IPS-15b (cell line): ENCODE results near the gene CILP2.

Experiments
- H3K27me3 ChIP-seq: one replicate; pipeline ENCODE4 v1.6.1; 2013; ENCODE audit warnings: low read length; ENCODE audit not compliant: control insufficient read depth, insufficient read depth
- H3K36me3 ChIP-seq: one replicate; pipeline ENCODE4 v1.6.1; 2013; ENCODE audit warnings: low read length; ENCODE audit not compliant: control insufficient read depth, insufficient read depth
- H3K4me1 ChIP-seq: one replicate; pipeline ENCODE4 v1.6.1; 2013; ENCODE audit warnings: mild to moderate bottlenecking, low read length; ENCODE audit not compliant: control insufficient read depth, insufficient read depth
- H3K4me3 ChIP-seq: one replicate; pipeline ENCODE4 v1.5.1; 2013; ENCODE audit warnings: low read depth, low read length
- H3K9ac ChIP-seq: one replicate; pipeline ENCODE4 v1.6.1; 2013; ENCODE audit warnings: low read depth, mild to moderate bottlenecking, low read length
- H3K9me3 ChIP-seq: one replicate; pipeline ENCODE4 v1.6.1; 2013; ENCODE audit warnings: mild to moderate bottlenecking, low read length; ENCODE audit not compliant: control insufficient read depth, insufficient read depth

CILP2 gene

GRCh38 chr19:19588546-19588945 lies 50.5 kb downstream of the CILP2 start:
- H3K36me3 ChIP-seq = no peaks in the 10 kb centered on the region
- H3K4me3 ChIP-seq = no peak overlapping the region

GRCh38 chr19:19591133-19591825 lies 53.2 kb downstream of the CILP2 start:
- no peaks in the 10 kb centered on the region for H3K27me3 ChIP-seq
- H3K4me3 ChIP-seq = no peak overlapping the region
- no peaks in the 10 kb centered on the region for H3K9me3 ChIP-seq
- no peak overlapping the region for H3K9ac ChIP-seq
- no peaks in the 10 kb centered on the region for H3K36me3 ChIP-seq
- H3K4me1 ChIP-seq = peaks cover 11% of the 10 kb centered on the region

More at GRCh38 chr19:19588546-19588945, 50.5 kb downstream of the CILP2 start:
- Histone ChIP-seq H3K9me3 (no peaks in the 10 kb centered on the region), H3K27me3 (no peaks in the 10 kb centered on the region), H3K9ac (no peak overlapping the region), H3K4me1 (peaks cover 11% of the 10 kb centered on the region)

- Histone ChIP-seq H3K4me1 (peaks cover 11% of the 10 kb centered on the region), H3K9me3 (no peaks in the 10 kb centered on the region), H3K9ac (no peak overlapping the region), H3K4me3 (no peak overlapping the region), H3K36me3 (no peaks in the 10 kb centered on the region), H3K27me3 (no peaks in the 10 kb centered on the region)
These were observed 54.6 kb downstream of the CILP2 start for GRCh38 chr19:19592690-19593089.

GRCh38 chr19:19594381-19594780 lies 56.3 kb downstream of the CILP2 start:
- no peak overlapping the region for H3K4me3 ChIP-seq
- no peaks in the 10 kb centered on the region for H3K36me3 ChIP-seq
- no peaks in the 10 kb centered on the region for H3K9me3 ChIP-seq
- H3K27me3 ChIP-seq = no peaks in the 10 kb centered on the region
- H3K4me1 ChIP-seq = peaks cover 11% of the 10 kb centered on the region
- H3K9ac ChIP-seq = no peak overlapping the region

GRCh38 chr19:19595171-19595701 lies 57.2 kb downstream of the CILP2 start:
- Histone ChIP-seq H3K27me3 (no peaks in the 10 kb centered on the region), H3K4me1 (peaks cover 11% of the 10 kb centered on the region), H3K36me3 (no peaks in the 10 kb centered on the region), H3K9me3 (no peaks in the 10 kb centered on the region), H3K9ac (no peak overlapping the region), H3K4me3 (no peak overlapping the region)
